ENCODE results near the gene RPSA. TPM values are rescaled to one million over a fixed set of nuclear protein-coding genes. Genes with fewer than 3 reads are reported as not detected.
"Not testable (repeated sequence)": the region's sequence is repeated elsewhere in the genome, so short reads cannot be mapped to it uniquely, and the experiment has no call there.

The RPSA gene
- total RNA-seq, 1 donor, result 1,413 TPM

GRCh38 chr3:39412668-39413260 is 6.2 kb downstream of the RPSA start:
- no peak for TF ChIP-seq CTCF (IDR thresholded peaks at IDR 0.05; ENCODE audit: insufficient read depth, low read length)
- H3K4me3 ChIP-seq (ENCODE audit: low read depth, low read length), result no peak overlapping the region
- no peak for DNase-seq (ENCODE audit: low read depth)

GRCh38 chr3:39413691-39414420 is 7.3 kb downstream of the RPSA start:
- no peak overlapping the region for H3K4me3 ChIP-seq (ENCODE audit: low read depth, low read length)
- no peak for TF ChIP-seq CTCF (IDR thresholded peaks at IDR 0.05; ENCODE audit: insufficient read depth, low read length)
- DNase-seq (ENCODE audit: low read depth), result no peak

GRCh38 chr3:39414421-39414907 is 7.9 kb downstream of the RPSA start:
- no peak for TF ChIP-seq CTCF (IDR thresholded peaks at IDR 0.05; ENCODE audit: insufficient read depth, low read length)
- no peak overlapping the region for H3K4me3 ChIP-seq (ENCODE audit: low read depth, low read length)
- no peak for DNase-seq (ENCODE audit: low read depth)

- DNase-seq (ENCODE audit: low read depth); H3K4me3 ChIP-seq (ENCODE audit: low read depth, low read length): not testable (repeated sequence)
These were observed 8.8 kb downstream of the RPSA start for GRCh38 chr3:39415302-39415701.

- no peak for DNase-seq (ENCODE audit: low read depth)
- no peak for TF ChIP-seq CTCF (IDR thresholded peaks at IDR 0.05; ENCODE audit: insufficient read depth, low read length)
- H3K4me3 ChIP-seq (ENCODE audit: low read depth, low read length), result no peak overlapping the region
These were observed 9.5 kb downstream of the RPSA start for GRCh38 chr3:39415983-39416382.

- DNase-seq (ENCODE audit: low read depth); H3K4me3 ChIP-seq (ENCODE audit: low read depth, low read length): not testable (repeated sequence)
These were observed 10.5 kb downstream of the RPSA start for GRCh38 chr3:39416998-39417397.

GRCh38 chr3:39418556-39419225 is 12.2 kb downstream of the RPSA start:
- not testable (repeated sequence) for H3K4me3 ChIP-seq (ENCODE audit: low read depth, low read length); DNase-seq (ENCODE audit: low read depth)

- DNase-seq (ENCODE audit: low read depth), result no peak
- TF ChIP-seq CTCF (IDR thresholded peaks at IDR 0.05; ENCODE audit: insufficient read depth, low read length), result no peak
- no peak overlapping the region for H3K4me3 ChIP-seq (ENCODE audit: low read depth, low read length)
These were observed 13.3 kb downstream of the RPSA start for GRCh38 chr3:39419742-39420315.
